Gastrocnemius medialis (tissue), 4 donors: ENCODE data around the gene MYL2.

ENCODE experiments used
- CTCF ChIP-seq, 5 experiments: fragments of 450-650 bp in 3 of 5; fragments of 200-600 bp in 2 of 5; sonication (generic) in 2 of 5; IDR thresholded peaks in 4 of 5; conservative IDR thresholded peaks in 1 of 5; 1 replicate in 4 of 5; 2 replicates in 1 of 5; pipeline ENCODE4 v1.5.1; 2016 to 2019; ENCODE audit warnings: antibody characterized with exemption in 5 of 5, mild to moderate bottlenecking in 3 of 5, moderate library complexity in 3 of 5
- POLR2A ChIP-seq, 2 donors: fragments of 450-650 bp; IDR thresholded peaks; one replicate each; pipeline ENCODE4 v1.6.1; 2017; ENCODE audit warnings: antibody characterized with exemption in 2 of 2, mild to moderate bottlenecking in 2 of 2, moderate library complexity in 2 of 2

- no peak for TF ChIP-seq CTCF (IDR thresholded peaks at IDR 0.05 in 4 of 5, conservative IDR thresholded peaks at IDR 0.05 in 1 of 5)
- TF ChIP-seq POLR2A (IDR thresholded peaks at IDR 0.05) = no peak
Observed at GRCh38 chr12:110906083-110906482, 14.3 kb downstream of the MYL2 start.
